Measurements from ENCODE around the gene HSFX2.
A peak's percentile ranks its signal among the peaks of the same experiment; 100 is the strongest.
"Not testable (repeated sequence)": the region's sequence is repeated elsewhere in the genome, so short reads cannot be mapped to it uniquely, and the experiment has no call there.

Gene HSFX2
- total RNA-seq, result 0 reads per million in 2 donors

GRCh38 chrX:149595214-149595613 is at the start of gene HSFX2:
Gene HSFX2 (minus strand): TSS chrX:149595314. CDS start chrX:149594700, 614 bp downstream.
- DNase-seq, result not testable (repeated sequence)

GRCh38 chrX:149643496-149643895 is 48.4 kb upstream of the HSFX2 start:
- no peak for DNase-seq

- DNase-seq, result no peak
Measured at GRCh38 chrX:149641835-149642234, 46.7 kb upstream of the HSFX2 start.

- no peak for DNase-seq
Measured at GRCh38 chrX:149641432-149641831, 46.3 kb upstream of the HSFX2 start.

GRCh38 chrX:149639568-149639967 is 44.5 kb upstream of the HSFX2 start:
- DNase-seq, result no peak

GRCh38 chrX:149638860-149639259 is 43.7 kb upstream of the HSFX2 start:
- DNase-seq, result no peak

GRCh38 chrX:149633511-149633910 is 38.4 kb upstream of the HSFX2 start:
- DNase-seq, result no peak

GRCh38 chrX:149631234-149632165 is 36.4 kb upstream of the HSFX2 start, which contains the start of gene TMEM185A:
Gene TMEM185A (minus strand): TSS chrX:149631792. CDS start chrX:149631580, 212 bp downstream.
- peak; percentile 51 to 83 (median 67) for DNase-seq

- DNase-seq, result no peak
Measured at GRCh38 chrX:149630681-149631233, 35.6 kb upstream of the HSFX2 start.

- DNase-seq, result no peak
Measured at GRCh38 chrX:149629730-149630387, 34.7 kb upstream of the HSFX2 start.

GRCh38 chrX:149628768-149629167 is 33.7 kb upstream of the HSFX2 start:
- no peak for DNase-seq

GRCh38 chrX:149628280-149628679 is 33.2 kb upstream of the HSFX2 start:
- no peak for DNase-seq

GRCh38 chrX:149626829-149627228 is 31.7 kb upstream of the HSFX2 start:
- DNase-seq, result not testable (repeated sequence)

- not testable (repeated sequence) for DNase-seq
Measured at GRCh38 chrX:149619662-149620061, 24.5 kb upstream of the HSFX2 start.

- no peak for DNase-seq
Measured at GRCh38 chrX:149618871-149619270, 23.8 kb upstream of the HSFX2 start.

- DNase-seq, result no peak
Measured at GRCh38 chrX:149611623-149612175, 16.6 kb upstream of the HSFX2 start.

- DNase-seq, result no peak
Measured at GRCh38 chrX:149610511-149610910, 15.4 kb upstream of the HSFX2 start.

- no peak for DNase-seq
Measured at GRCh38 chrX:149607699-149608098, 12.6 kb upstream of the HSFX2 start.

GRCh38 chrX:149605248-149605885 is 10.3 kb upstream of the HSFX2 start:
- not testable (repeated sequence) for DNase-seq

GRCh38 chrX:149598603-149599002 is 3.5 kb upstream of the HSFX2 start:
- DNase-seq, result not testable (repeated sequence)

- not testable (repeated sequence) for DNase-seq
Measured at GRCh38 chrX:149595943-149596342, 829 bp upstream of the HSFX2 start.

- not testable (repeated sequence) for DNase-seq
Measured at GRCh38 chrX:149590993-149591392, 4.1 kb downstream of the HSFX2 start.

Data from T-helper 2 cell (primary cell).